ENCODE results near the gene GLTP.
"Not testable (repeated sequence)": the region's sequence is repeated elsewhere in the genome, so short reads cannot be mapped to it uniquely, and the experiment has no call there.

GLTP gene, protein sequence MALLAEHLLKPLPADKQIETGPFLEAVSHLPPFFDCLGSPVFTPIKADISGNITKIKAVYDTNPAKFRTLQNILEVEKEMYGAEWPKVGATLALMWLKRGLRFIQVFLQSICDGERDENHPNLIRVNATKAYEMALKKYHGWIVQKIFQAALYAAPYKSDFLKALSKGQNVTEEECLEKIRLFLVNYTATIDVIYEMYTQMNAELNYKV

GRCh38 chr12:109880043-109880931, at the start of gene GLTP:
GLTP (minus strand) TSS chr12:109880541; CDS start chr12:109880374, 167 bp downstream.
- DNase-seq (ENCODE audit: low read depth in 2 of 2) = peak; percentile 87 to 90

- DNase-seq (ENCODE audit: low read depth in 2 of 2) = not testable (repeated sequence)
Measured at GRCh38 chr12:109929326-109929725, 49.0 kb upstream of the GLTP start.

GRCh38 chr12:109928058-109928656, 47.8 kb upstream of the GLTP start:
- DNase-seq (ENCODE audit: low read depth in 2 of 2) = no peak

GRCh38 chr12:109927622-109928021, 47.3 kb upstream of the GLTP start:
- DNase-seq (ENCODE audit: low read depth in 2 of 2) = peak; percentile 21 to 22

DNA sequence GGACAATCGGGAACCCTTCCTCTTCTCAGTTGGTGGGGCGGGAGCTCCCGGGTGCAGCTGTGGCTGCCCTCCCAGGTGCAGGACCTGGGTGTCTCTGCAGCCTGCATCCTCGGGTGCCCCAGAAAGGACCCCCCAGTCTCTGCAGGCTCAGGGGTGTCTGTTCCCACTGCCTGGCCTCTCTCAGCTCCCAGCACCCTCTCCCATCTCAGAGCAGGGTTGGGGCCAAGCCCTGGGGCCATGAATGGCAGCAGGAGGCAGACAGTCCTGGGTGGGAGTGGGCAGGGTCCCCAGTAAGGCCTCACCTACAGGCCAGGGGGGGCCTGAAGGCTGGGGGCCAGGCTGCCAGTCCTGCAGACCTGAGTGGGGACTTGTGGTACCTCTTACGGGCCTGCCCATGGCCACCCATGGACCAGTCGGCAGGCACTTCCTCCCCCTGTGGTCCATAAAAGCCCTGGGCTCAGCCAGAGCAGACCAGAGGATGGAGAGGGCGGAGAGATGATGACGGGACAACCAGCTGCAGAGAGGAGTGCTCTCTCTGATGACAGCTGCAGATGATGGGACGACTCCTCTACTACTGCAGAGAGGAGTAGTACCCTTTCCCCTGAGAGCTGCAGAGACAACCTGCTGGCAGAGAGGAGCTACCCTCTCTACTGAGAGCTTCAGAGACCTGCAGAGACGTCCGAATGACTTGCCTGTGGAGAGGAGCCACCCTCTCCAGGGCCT, 46.3 kb upstream of the GLTP start:
- no peak for DNase-seq (ENCODE audit: low read depth in 2 of 2)

- no peak for DNase-seq (ENCODE audit: low read depth in 2 of 2)
Measured at GRCh38 chr12:109926016-109926415, 45.7 kb upstream of the GLTP start.

- no peak for DNase-seq (ENCODE audit: low read depth in 2 of 2)
Measured at GRCh38 chr12:109925185-109925840, 45.0 kb upstream of the GLTP start.

GRCh38 chr12:109923481-109924245, 43.3 kb upstream of the GLTP start:
- DNase-seq (ENCODE audit: low read depth in 2 of 2) = no peak

GRCh38 chr12:109923038-109923437, 42.7 kb upstream of the GLTP start:
- no peak for DNase-seq (ENCODE audit: low read depth in 2 of 2)

- DNase-seq (ENCODE audit: low read depth in 2 of 2) = no peak
Measured at GRCh38 chr12:109921982-109922381, 41.6 kb upstream of the GLTP start.

DNA sequence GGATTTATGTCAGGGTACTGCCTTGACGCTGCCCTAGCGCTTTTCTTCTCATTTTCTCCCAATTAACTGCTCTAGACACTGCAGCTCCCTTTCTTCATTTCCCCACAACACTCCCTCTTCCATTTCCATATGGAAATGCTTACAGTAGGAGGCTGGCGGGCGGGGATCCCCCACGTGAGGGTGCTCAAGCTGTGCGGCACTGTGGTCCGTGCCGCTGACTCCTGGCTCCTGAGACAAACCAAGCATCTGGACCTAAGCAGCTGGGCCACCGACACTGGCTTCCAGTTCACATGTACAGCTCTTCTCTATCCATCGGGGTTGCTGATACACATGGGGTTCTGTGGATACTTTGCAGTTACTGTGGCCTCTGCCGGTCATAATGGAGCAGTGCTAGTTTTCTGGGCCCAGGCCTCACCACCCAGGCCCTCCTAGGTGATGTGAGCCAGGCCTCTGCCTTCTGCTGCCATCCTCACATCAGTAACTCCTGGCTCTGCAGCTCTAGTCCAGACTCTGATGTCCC, 40.0 kb upstream of the GLTP start:
- DNase-seq (ENCODE audit: low read depth in 2 of 2) = no peak

DNA sequence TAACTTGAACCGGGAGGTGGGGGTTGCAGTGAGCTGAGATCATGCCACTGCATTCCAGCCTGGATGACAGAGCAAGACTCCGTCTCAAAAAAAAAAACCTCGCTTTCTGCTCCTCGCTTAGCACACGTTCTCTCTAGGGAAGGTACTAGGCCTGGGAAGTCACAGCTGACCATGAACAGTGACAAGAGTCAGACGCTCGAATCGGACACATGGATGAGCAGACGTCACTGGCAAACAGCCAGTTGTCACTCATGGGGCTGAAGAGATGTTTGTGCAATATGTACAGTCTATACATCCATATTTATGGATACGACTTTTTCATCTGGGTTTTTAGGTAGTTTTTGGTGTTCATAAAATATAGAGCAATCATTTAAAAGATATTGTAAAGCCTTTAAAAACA, 39.1 kb upstream of the GLTP start:
- no peak for DNase-seq (ENCODE audit: low read depth in 2 of 2)

DNA sequence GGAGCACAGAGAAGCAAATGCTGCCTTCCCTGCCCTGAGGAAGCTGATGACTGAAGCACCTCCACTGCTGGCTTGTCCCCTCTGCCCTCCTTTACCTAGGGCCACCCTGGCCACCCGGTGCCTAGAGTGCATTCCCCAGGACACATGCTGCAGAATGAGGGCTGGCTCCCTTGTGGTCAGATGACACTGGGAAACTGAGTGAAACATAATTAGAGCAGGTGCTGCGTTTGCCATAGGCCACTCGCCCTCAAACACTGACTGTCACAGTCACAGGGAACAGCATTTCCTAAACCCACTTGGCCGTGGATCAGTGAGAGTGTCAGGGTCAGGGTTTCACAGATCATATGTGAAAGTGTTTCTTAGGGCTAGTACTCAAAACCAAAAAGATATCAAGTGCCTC, 35.7 kb upstream of the GLTP start:
- DNase-seq (ENCODE audit: low read depth in 2 of 2) = no peak

DNA sequence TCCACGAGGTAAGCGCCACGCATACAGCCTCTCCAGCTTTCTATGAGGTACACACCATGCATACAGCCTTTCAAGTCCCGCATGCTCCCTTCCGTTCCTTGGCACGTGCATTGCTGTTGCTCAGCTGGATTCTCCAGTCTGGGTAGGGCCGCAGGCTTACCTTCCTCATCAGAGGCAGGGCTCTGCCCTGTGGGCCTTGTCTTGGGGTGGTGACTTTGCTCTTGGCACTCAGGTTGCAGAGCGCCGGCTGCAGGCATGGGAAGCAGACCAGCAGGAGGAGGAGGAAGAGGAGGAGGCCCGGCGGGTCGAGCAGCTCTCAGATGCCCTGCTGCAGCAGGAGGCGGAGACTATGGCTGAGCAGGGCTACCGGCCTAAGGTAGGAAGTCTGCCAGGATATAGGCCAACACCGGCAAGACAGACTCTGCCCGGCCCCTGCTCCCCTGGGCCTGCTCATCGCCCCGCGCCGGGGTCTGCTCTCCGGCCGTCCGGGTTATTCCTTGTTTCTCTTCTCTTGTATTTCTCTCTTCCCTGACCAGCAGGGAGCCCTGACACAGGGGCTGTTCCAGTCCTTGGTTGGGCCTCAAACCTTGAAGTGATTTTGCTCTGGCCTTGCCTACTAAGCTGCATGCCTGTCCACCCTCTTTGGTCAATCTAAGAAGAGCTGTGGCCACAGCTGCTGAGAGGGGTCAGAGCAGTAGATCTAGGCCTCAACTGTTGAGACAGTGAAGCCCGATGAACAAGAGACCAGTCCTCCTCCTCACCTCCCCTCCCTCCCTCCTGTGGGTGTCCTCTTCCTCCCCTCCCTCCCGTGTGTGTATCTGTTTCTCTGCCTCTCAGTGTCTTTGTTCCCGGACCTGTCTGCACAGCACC, 35.1 kb upstream of the GLTP start:
- no peak for DNase-seq (ENCODE audit: low read depth in 2 of 2)

GRCh38 chr12:109914461-109914860, 34.1 kb upstream of the GLTP start:
- no peak for DNase-seq (ENCODE audit: low read depth in 2 of 2)

DNA sequence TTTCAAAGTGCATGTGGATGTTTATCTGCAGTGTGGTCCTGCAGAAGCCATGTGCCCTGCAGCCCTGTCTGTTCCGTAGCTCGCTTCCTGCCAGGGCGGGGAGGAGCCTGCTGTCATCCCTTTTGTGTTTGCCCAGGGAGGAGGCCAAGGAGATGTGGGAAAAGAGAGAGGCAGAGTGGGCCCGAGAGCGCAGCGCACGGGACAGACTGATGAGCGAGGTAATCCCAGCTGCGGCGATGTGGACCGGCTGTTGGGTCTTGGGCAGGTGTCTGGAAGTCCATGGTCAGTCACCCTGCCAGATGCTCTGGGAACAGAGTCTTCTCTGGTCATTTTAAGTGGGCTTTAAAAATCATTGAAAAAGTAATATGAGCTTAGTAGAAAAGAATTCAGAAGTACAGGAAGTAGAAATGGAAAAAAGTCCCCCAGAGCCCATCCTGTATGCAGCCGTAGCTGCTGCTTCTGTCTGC, 32.5 kb upstream of the GLTP start:
- DNase-seq (ENCODE audit: low read depth in 2 of 2) = no peak

GRCh38 chr12:109910969-109911348, 30.6 kb upstream of the GLTP start:
- no peak for DNase-seq (ENCODE audit: low read depth in 2 of 2)

GRCh38 chr12:109910254-109910968, 30.1 kb upstream of the GLTP start:
- DNase-seq (ENCODE audit: low read depth in 2 of 2) = no peak

- DNase-seq (ENCODE audit: low read depth in 2 of 2) = no peak
Measured at GRCh38 chr12:109905301-109905700, 25.0 kb upstream of the GLTP start.

Measured in stimulated activated CD4-positive, alpha-beta T cell treated with anti-CD3 and anti-CD28 coated beads, Interleukin-1b, Interleukin-23, amount 100 ng/mL, for 4 hours (primary cell).